OCI-LY7 (cell line): ENCODE data around the gene ZNF423. TPM values are rescaled to one million over a fixed set of nuclear protein-coding genes. Genes with fewer than 3 reads are reported as not detected.

Experiments
- BruUV-seq: library from RNA; stranded (reverse); fragments of 400-500 nt; replicated peaks from 2 replicates; lab custom pipeline; 2021; lab: Mats Ljungman, UMichigan
- CTCF ChIA-PET: fragments of 300-600 bp; sonication (Branson Sonifier 250); formaldehyde crosslinking; loops from one replicate; lab custom pipeline; 2022; ENCODE audit warnings: antibody characterized with exemption; ENCODE audit not compliant: unreplicated experiment; lab: Charles Lee
- POLR2A ChIA-PET: fragments of 300-600 bp; sonication (Branson Sonifier 250); formaldehyde crosslinking; loops from one replicate; lab custom pipeline; 2022; ENCODE audit warnings: antibody characterized with exemption; lab: Charles Lee
- DNase-seq: peaks from one replicate; pipeline ENCODE4 v3.0.0-alpha.2; 2015; ENCODE audit warnings: low spot score
- H2AFZ ChIP-seq: fragments of 200-600 bp; sonication (generic), shearing (Covaris generic); 2 replicates; pipeline ENCODE4 v1.6.1; 2014; ENCODE audit warnings: mild to moderate bottlenecking, antibody characterized with exemption, low read length, moderate library complexity
- H3K27ac ChIP-seq: fragments of 200-600 bp; sonication (generic); 2 replicates; pipeline ENCODE4 v1.5.1; 2014; ENCODE audit warnings: mixed run types, low read depth, mild to moderate bottlenecking, moderate library complexity, low read length, inconsistent platforms; ENCODE audit not compliant: poor library complexity, severe bottlenecking
- H3K36me3 ChIP-seq: fragments of 200-600 bp; sonication (generic); 2 replicates; pipeline ENCODE4 v1.6.1; 2014; ENCODE audit warnings: mild to moderate bottlenecking, antibody characterized with exemption, low read length, moderate library complexity, mixed read lengths; ENCODE audit not compliant: insufficient read depth
- H3K4me1 ChIP-seq: fragments of 200-600 bp; sonication (generic); 2 replicates; pipeline ENCODE4 v1.5.1; 2014; ENCODE audit warnings: mild to moderate bottlenecking, low read length; ENCODE audit not compliant: insufficient read depth, poor library complexity, severe bottlenecking
- H3K4me2 ChIP-seq: fragments of 200-600 bp; sonication (generic); 2 replicates; pipeline ENCODE4 v1.6.1; 2014; ENCODE audit warnings: mild to moderate bottlenecking, low read length
- H3K4me3 ChIP-seq: fragments of 200-600 bp; sonication (generic); 2 replicates; pipeline ENCODE4 v1.5.1; 2014; ENCODE audit warnings: mild to moderate bottlenecking, low read depth, low read length; ENCODE audit not compliant: poor library complexity, severe bottlenecking
- H3K79me2 ChIP-seq: fragments of 200-600 bp; sonication (generic); 2 replicates; pipeline ENCODE4 v1.6.1; 2016; ENCODE audit warnings: low read depth, mild to moderate bottlenecking, low read length, moderate library complexity, mixed read lengths; ENCODE audit not compliant: insufficient read depth
- H3K9me2 ChIP-seq: fragments of 200-600 bp; sonication (generic); 2 replicates; pipeline ENCODE4 v1.6.1; 2016; ENCODE audit warnings: mild to moderate bottlenecking, low read length, mixed read lengths; ENCODE audit not compliant: insufficient read depth
- H3K9me3 ChIP-seq: fragments of 200-600 bp; sonication (generic); 2 replicates; pipeline ENCODE4 v1.6.1; 2014; ENCODE audit warnings: mild to moderate bottlenecking, mixed run types, low read length, mixed read lengths
- H4K20me1 ChIP-seq: fragments of 200-600 bp; sonication (generic); 2 replicates; pipeline ENCODE4 v1.6.1; 2014; ENCODE audit warnings: mild to moderate bottlenecking, antibody characterized with exemption, low read length, moderate library complexity, mixed read lengths; ENCODE audit not compliant: insufficient read depth
- EZH2phosphoT487 ChIP-seq: fragments of 200-600 bp; sonication (generic); IDR thresholded peaks from 2 replicates; pipeline ENCODE4 v1.6.1; 2018; ENCODE audit warnings: low read depth, borderline replicate concordance, mild to moderate bottlenecking, mixed run types, antibody characterized with exemption, low read length, moderate library complexity, mixed read lengths
- intact Hi-C: fragments of 100-400 bp; cut with micrococcal nuclease; formaldehyde crosslinking; loops from one replicate; pipeline ENCODE4 v1.10.0; 2022; ENCODE audit not compliant: unreplicated experiment
- total RNA-seq, 2 experiments: library from RNA; depleted of rRNA in 1 of 2; stranded (reverse); fragments of >200 nt in 1 of 2; shearing (Covaris generic) in 1 of 2; gene quantifications; 2 replicates each; pipeline ENCODE4 v1.2.3, GENCODE V29; 2014 to 2022
- TF ChIP-seq, protein P1 (sequence below): fragments of 200-600 bp; sonication (generic); conservative IDR thresholded peaks from 2 replicates; pipeline ENCODE4 v1.5.1; 2014; ENCODE audit warnings: mild to moderate bottlenecking, antibody characterized with exemption, low read length, moderate library complexity, mixed read lengths

Gene ZNF423
- total RNA-seq, 2 experiments from 2014 or later, result 0.09 to 0.13 TPM

DNA sequence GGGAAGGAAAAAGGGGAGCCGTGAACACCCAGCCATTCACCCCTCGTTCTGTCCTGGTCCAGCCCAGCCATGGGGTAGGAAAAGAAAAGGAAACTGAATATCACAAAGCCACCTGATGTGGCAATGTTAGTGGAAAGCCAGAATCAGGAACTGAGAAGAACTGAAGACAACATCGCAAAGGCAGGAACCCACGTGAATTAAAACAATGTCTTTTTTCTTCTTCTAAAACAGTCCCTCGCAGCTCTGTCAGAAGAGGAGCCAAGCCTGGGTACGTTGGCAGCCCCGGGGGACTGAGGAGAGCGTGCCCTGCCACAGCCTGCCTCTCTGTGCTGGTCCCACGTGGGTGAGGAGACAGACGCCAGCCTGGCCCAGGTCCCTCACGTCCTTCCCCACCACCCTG, 55.0 kb downstream of the ZNF423 start:
- peak; percentile 8 for DNase-seq
- no peaks in the 10 kb centered on the region for H3K9me2 ChIP-seq
- no peaks in the 10 kb centered on the region for H3K36me3 ChIP-seq
- H3K9me3 ChIP-seq, result no peaks in the 10 kb centered on the region
- no TSS peak for BruUV-seq
- H3K27ac ChIP-seq, result no peak overlapping the region
- POLR2A ChIA-PET, result no interaction called here
- no peaks in the 10 kb centered on the region for H3K79me2 ChIP-seq
- H4K20me1 ChIP-seq, result no peaks in the 10 kb centered on the region
- no peak overlapping the region for H3K4me3 ChIP-seq
- no peak for TF ChIP-seq EZH2phosphoT487
- TF ChIP-seq, protein P1, sequence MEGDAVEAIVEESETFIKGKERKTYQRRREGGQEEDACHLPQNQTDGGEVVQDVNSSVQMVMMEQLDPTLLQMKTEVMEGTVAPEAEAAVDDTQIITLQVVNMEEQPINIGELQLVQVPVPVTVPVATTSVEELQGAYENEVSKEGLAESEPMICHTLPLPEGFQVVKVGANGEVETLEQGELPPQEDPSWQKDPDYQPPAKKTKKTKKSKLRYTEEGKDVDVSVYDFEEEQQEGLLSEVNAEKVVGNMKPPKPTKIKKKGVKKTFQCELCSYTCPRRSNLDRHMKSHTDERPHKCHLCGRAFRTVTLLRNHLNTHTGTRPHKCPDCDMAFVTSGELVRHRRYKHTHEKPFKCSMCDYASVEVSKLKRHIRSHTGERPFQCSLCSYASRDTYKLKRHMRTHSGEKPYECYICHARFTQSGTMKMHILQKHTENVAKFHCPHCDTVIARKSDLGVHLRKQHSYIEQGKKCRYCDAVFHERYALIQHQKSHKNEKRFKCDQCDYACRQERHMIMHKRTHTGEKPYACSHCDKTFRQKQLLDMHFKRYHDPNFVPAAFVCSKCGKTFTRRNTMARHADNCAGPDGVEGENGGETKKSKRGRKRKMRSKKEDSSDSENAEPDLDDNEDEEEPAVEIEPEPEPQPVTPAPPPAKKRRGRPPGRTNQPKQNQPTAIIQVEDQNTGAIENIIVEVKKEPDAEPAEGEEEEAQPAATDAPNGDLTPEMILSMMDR, result no peak
- no peak overlapping the region for H2AFZ ChIP-seq
- intact Hi-C loops, result no loop called here
- CTCF ChIA-PET, result no interaction called here
- H3K4me2 ChIP-seq, result no peak overlapping the region
- H3K4me1 ChIP-seq, result no peaks in the 10 kb centered on the region

DNA sequence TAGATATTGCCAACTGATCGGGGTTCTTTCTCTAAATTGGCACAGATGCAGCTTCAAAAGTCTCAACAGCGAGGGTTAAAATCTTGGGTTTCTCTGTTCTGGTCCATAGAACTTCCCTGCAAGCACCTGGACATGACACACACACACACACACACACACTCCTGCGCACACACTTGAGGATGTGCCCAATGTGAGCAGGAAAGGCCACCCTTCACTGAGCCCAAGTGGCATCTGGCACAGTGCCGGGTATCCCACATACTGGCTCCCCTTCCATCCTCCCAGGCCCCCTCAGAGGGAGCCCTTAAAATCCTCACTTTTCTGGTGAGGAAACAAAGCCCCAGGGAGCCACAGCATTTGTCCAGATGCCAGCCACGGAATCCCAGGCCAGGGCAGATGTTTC, 55.5 kb downstream of the ZNF423 start:
- no peaks in the 10 kb centered on the region for H4K20me1 ChIP-seq
- TF ChIP-seq, protein P1, result no peak
- TF ChIP-seq EZH2phosphoT487, result no peak
- H3K9me3 ChIP-seq, result no peaks in the 10 kb centered on the region
- ChIA-PET CTCF (no interaction called here), POLR2A (no interaction called here)
- BruUV-seq, result no TSS peak
- DNase-seq, result no peak
- no peaks in the 10 kb centered on the region for H3K4me1 ChIP-seq
- no peak overlapping the region for H3K4me3 ChIP-seq
- H3K4me2 ChIP-seq, result no peak overlapping the region
- no peaks in the 10 kb centered on the region for H3K36me3 ChIP-seq
- no peaks in the 10 kb centered on the region for H3K79me2 ChIP-seq
- intact Hi-C loops, result no loop called here
- no peaks in the 10 kb centered on the region for H3K9me2 ChIP-seq
- H2AFZ ChIP-seq, result no peak overlapping the region
- H3K27ac ChIP-seq, result no peak overlapping the region

DNA sequence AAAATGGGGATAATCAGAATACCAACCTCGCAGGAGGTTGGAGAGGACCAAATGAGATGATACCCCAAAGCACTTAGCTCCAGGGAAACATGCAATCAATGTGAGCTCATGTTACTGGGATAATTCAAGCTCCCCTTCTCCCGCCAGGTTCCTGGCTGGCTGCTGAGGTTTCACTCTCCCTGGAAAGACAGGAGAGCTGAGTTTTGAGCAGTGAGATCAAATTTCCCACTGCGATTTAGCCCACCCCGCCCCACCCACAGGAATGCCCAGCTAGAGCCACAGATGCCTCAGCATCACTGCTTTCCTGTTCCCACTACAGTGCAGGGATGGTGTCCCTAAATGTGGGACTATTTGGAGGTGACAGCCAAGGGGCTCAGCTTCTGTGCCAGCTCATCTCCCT, 56.7 kb downstream of the ZNF423 start:
- no peaks in the 10 kb centered on the region for H3K4me1 ChIP-seq
- ChIA-PET CTCF (no interaction called here), POLR2A (no interaction called here)
- no peak overlapping the region for H3K27ac ChIP-seq
- H4K20me1 ChIP-seq, result no peaks in the 10 kb centered on the region
- H3K4me2 ChIP-seq, result no peak overlapping the region
- H2AFZ ChIP-seq, result no peak overlapping the region
- BruUV-seq, result no TSS peak
- H3K4me3 ChIP-seq, result no peak overlapping the region
- no peaks in the 10 kb centered on the region for H3K9me2 ChIP-seq
- no peaks in the 10 kb centered on the region for H3K36me3 ChIP-seq
- H3K79me2 ChIP-seq, result no peaks in the 10 kb centered on the region
- no peak for DNase-seq
- TF ChIP-seq, protein P1, result no peak
- no peak for TF ChIP-seq EZH2phosphoT487
- H3K9me3 ChIP-seq, result no peaks in the 10 kb centered on the region
- intact Hi-C loops, result no loop called here
